ENCODE results near the gene OR6V1. TPM values are rescaled to one million over a fixed set of nuclear protein-coding genes. Genes with fewer than 3 reads are reported as not detected.

Gene OR6V1
- total RNA-seq, 2 donors from 2014 or later = not detected

- H3K36me3 ChIP-seq = no peaks in the 10 kb centered on the region
- H3K4me3 ChIP-seq = no peak overlapping the region
- H3K27ac ChIP-seq = no peak overlapping the region
- no peaks in the 10 kb centered on the region for H3K27me3 ChIP-seq
- DNase-seq (ENCODE audit: low spot score) = no peak
- TF ChIP-seq, protein P1, sequence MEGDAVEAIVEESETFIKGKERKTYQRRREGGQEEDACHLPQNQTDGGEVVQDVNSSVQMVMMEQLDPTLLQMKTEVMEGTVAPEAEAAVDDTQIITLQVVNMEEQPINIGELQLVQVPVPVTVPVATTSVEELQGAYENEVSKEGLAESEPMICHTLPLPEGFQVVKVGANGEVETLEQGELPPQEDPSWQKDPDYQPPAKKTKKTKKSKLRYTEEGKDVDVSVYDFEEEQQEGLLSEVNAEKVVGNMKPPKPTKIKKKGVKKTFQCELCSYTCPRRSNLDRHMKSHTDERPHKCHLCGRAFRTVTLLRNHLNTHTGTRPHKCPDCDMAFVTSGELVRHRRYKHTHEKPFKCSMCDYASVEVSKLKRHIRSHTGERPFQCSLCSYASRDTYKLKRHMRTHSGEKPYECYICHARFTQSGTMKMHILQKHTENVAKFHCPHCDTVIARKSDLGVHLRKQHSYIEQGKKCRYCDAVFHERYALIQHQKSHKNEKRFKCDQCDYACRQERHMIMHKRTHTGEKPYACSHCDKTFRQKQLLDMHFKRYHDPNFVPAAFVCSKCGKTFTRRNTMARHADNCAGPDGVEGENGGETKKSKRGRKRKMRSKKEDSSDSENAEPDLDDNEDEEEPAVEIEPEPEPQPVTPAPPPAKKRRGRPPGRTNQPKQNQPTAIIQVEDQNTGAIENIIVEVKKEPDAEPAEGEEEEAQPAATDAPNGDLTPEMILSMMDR (IDR thresholded peaks at IDR 0.05) = no peak
- H3K9me3 ChIP-seq = no peaks in the 10 kb centered on the region
- H3K4me1 ChIP-seq = no peaks in the 10 kb centered on the region
Observed at GRCh38 chr7:143055754-143056153, 3.6 kb downstream of the OR6V1 start.

GRCh38 chr7:143063741-143064140, 11.6 kb downstream of the OR6V1 start:
- Histone ChIP-seq H3K4me1 (no peaks in the 10 kb centered on the region), H3K9me3 (no peaks in the 10 kb centered on the region), H3K4me3 (no peak overlapping the region), H3K27ac (no peak overlapping the region), H3K27me3 (no peaks in the 10 kb centered on the region), H3K36me3 (no peaks in the 10 kb centered on the region)
- TF ChIP-seq, protein P1 (IDR thresholded peaks at IDR 0.05) = no peak
- no peak for DNase-seq (ENCODE audit: low spot score)

DNA sequence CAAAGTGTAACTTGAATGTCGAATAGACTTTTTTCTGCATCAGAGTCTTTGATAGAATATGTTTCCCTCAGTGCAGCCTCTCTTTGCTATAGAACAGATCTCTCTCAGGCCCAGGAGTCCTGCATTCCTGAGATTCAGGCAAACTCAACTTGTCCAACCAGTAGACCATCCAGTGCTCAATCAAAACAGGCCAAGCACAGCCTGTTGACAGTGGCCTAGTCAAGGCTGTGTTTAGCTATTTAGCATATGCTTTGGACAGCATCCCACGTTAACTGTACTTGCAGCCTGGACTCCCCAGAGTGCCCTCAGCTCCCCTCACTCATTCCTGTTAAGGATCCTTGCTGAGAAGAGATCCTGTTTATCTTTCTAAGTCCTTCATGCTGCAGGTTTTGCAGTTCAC, 16.3 kb downstream of the OR6V1 start:
- TF ChIP-seq, protein P1 (IDR thresholded peaks at IDR 0.05) = no peak

GRCh38 chr7:143069912-143070500, 17.9 kb downstream of the OR6V1 start:
- TF ChIP-seq, protein P1 (IDR thresholded peaks at IDR 0.05) = no peak
- Histone ChIP-seq H3K4me3 (no peak overlapping the region), H3K4me1 (no peaks in the 10 kb centered on the region), H3K36me3 (no peaks in the 10 kb centered on the region), H3K27ac (no peak overlapping the region), H3K9me3 (no peaks in the 10 kb centered on the region), H3K27me3 (no peaks in the 10 kb centered on the region)
- no peak for DNase-seq (ENCODE audit: low spot score)

More for the DNA sequence above, 16.3 kb downstream of the OR6V1 start:
- no peaks in the 10 kb centered on the region for H3K27me3 ChIP-seq
- no peak for DNase-seq (ENCODE audit: low spot score)
- H3K4me1 ChIP-seq = no peaks in the 10 kb centered on the region
- no peak overlapping the region for H3K4me3 ChIP-seq
- H3K27ac ChIP-seq = no peak overlapping the region
- no peaks in the 10 kb centered on the region for H3K36me3 ChIP-seq
- no peaks in the 10 kb centered on the region for H3K9me3 ChIP-seq

DNA sequence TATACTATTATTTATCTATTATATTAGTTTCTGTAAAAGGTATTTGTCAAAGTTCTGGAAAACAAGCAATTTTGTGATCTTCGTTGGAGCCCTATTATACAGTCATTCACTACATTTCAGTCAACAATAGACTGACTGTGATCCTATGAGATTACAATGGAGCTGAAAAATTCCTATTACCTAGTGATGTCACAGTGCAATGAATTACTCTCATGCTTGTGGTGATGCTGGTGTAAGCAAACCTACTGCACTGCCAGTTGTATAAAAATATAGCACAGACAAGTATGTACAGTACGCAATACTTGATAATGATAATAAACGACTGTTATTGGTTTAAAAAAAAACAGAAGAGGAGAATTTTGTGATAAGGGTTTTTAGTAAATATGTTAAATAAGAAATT, 21.4 kb downstream of the OR6V1 start:
- TF ChIP-seq, protein P1 (IDR thresholded peaks at IDR 0.05) = no peak
- Histone ChIP-seq H3K4me1 (no peaks in the 10 kb centered on the region), H3K27me3 (no peaks in the 10 kb centered on the region), H3K4me3 (no peak overlapping the region), H3K27ac (no peak overlapping the region), H3K9me3 (no peaks in the 10 kb centered on the region), H3K36me3 (no peaks in the 10 kb centered on the region)
- no peak for DNase-seq (ENCODE audit: low spot score)

- H3K36me3 ChIP-seq = no peaks in the 10 kb centered on the region
- TF ChIP-seq, protein P1 (IDR thresholded peaks at IDR 0.05) = no peak
- no peak overlapping the region for H3K4me3 ChIP-seq
- no peaks in the 10 kb centered on the region for H3K9me3 ChIP-seq
- DNase-seq (ENCODE audit: low spot score) = no peak
- H3K27ac ChIP-seq = no peak overlapping the region
- no peaks in the 10 kb centered on the region for H3K4me1 ChIP-seq
- no peaks in the 10 kb centered on the region for H3K27me3 ChIP-seq
Observed at GRCh38 chr7:143074141-143074540, 22.0 kb downstream of the OR6V1 start.

All from right atrium auricular region (tissue), 2 donors.